Fibroblast of lung (primary cell): ENCODE results near the gene INPP5A. TPM values are rescaled to one million over a fixed set of nuclear protein-coding genes. Genes with fewer than 3 reads are reported as not detected.

Experiments
- DNase-seq, 2 donors: peaks; one replicate each; pipeline versions ENCODE4 v3.0.0 to v3.0.0-alpha.2; 2010; ENCODE audit warnings: low read depth in 2 of 2
- H2AFZ ChIP-seq: 2 replicates; pipeline ENCODE4 v1.5.1; 2012; ENCODE audit warnings: low read length, control low read depth, inconsistent platforms
- H3K27ac ChIP-seq: 2 replicates; pipeline ENCODE4 v1.5.1; 2011; ENCODE audit warnings: low read length, control low read depth; ENCODE audit not compliant: insufficient read depth
- H3K27me3 ChIP-seq: 2 replicates; pipeline ENCODE4 v1.5.1; 2011; ENCODE audit warnings: mild to moderate bottlenecking, low read length; ENCODE audit not compliant: control insufficient read depth, insufficient read depth
- H3K36me3 ChIP-seq: 2 replicates; pipeline ENCODE4 v1.5.1; 2011; ENCODE audit warnings: low read length; ENCODE audit not compliant: control insufficient read depth, insufficient read depth
- H3K4me1 ChIP-seq: 2 replicates; pipeline ENCODE4 v1.5.1; 2011; ENCODE audit warnings: low read length; ENCODE audit not compliant: control insufficient read depth, insufficient read depth; ENCODE audit errors: extremely low read depth
- H3K4me2 ChIP-seq: 2 replicates; pipeline ENCODE4 v1.5.1; 2011; ENCODE audit warnings: low read length, control low read depth; ENCODE audit not compliant: insufficient read depth; ENCODE audit errors: extremely low read depth
- H3K4me3 ChIP-seq, 4 experiments: fragments of 200-600 bp in 1 of 4; sonication (generic) in 1 of 4; replicated peaks in 1 of 4; 2 replicates each; pipeline ENCODE4 v1.5.1; 2011 to 2016; ENCODE audit warnings: low read length in 4 of 4, low read depth in 3 of 4, mild to moderate bottlenecking in 3 of 4, control low read depth in 2 of 4, inconsistent platforms in 1 of 4, mixed read lengths in 1 of 4; ENCODE audit not compliant: insufficient read depth in 1 of 4; ENCODE audit errors: control extremely low read depth in 1 of 4
- H3K79me2 ChIP-seq: 2 replicates; pipeline ENCODE4 v1.5.1; 2012; ENCODE audit warnings: mild to moderate bottlenecking, low read length, inconsistent platforms; ENCODE audit not compliant: control insufficient read depth, insufficient read depth
- H3K9ac ChIP-seq: 2 replicates; pipeline ENCODE4 v1.5.1; 2011; ENCODE audit warnings: mild to moderate bottlenecking, low read length, control low read depth; ENCODE audit not compliant: insufficient read depth
- H3K9me3 ChIP-seq: 2 replicates; pipeline ENCODE4 v1.5.1; 2012; ENCODE audit warnings: low read depth, low read length; ENCODE audit not compliant: control insufficient read depth, insufficient read depth
- H4K20me1 ChIP-seq: 2 replicates; pipeline ENCODE4 v1.5.1; 2011; ENCODE audit warnings: low read length; ENCODE audit not compliant: control insufficient read depth, insufficient read depth; ENCODE audit errors: extremely low read depth
- CTCF ChIP-seq, 2 donors: IDR thresholded peaks in 1 of 2; conservative IDR thresholded peaks in 1 of 2; 1 replicate in 1 of 2; 2 replicates in 1 of 2; pipeline ENCODE4 v1.5.1; 2011 to 2012; ENCODE audit warnings: low read length in 2 of 2, control low read depth in 1 of 2, inconsistent platforms in 1 of 2, low read depth in 1 of 2, mild to moderate bottlenecking in 1 of 2
- EZH2 ChIP-seq: IDR thresholded peaks from 2 replicates; pipeline ENCODE4 v1.5.1; 2012; ENCODE audit warnings: low read length, control low read depth, mild to moderate bottlenecking; ENCODE audit errors: missing control alignments
- polyA plus RNA-seq, 2 donors: library from polyadenylated mRNA; depleted of rRNA in 1 of 2; stranded (reverse) in 1 of 2; unstranded in 1 of 2; fragments of >200 nt; gene quantifications; 2 replicates each; pipeline ENCODE4 v1.2.1, GENCODE V29; 2011 to 2012; ENCODE audit warnings: missing spikeins in 1 of 2
- total RNA-seq: library from RNA; depleted of rRNA; stranded (reverse); fragments of >200 nt; gene quantifications from 2 replicates; pipeline ENCODE4 v1.2.1, GENCODE V29; 2014

INPP5A gene
- total and polyA plus RNA-seq, 2 donors (not counting 1 experiment from before 2014, with no cell fraction given) = 24.6 to 39.9 TPM

GRCh38 chr10:132500781-132501415, 36.7 kb upstream of the INPP5A start:
- H3K9ac ChIP-seq = no peak overlapping the region
- no peaks in the 10 kb centered on the region for H3K79me2 ChIP-seq
- H3K36me3 ChIP-seq = no peaks in the 10 kb centered on the region
- H4K20me1 ChIP-seq = no peaks in the 10 kb centered on the region
- H3K27ac ChIP-seq = no peak overlapping the region
- no peak for DNase-seq
- H3K27me3 ChIP-seq = peaks cover 23% of the 10 kb centered on the region
- no peak overlapping the region for H3K4me3 ChIP-seq
- TF ChIP-seq EZH2 = peak; percentile 26
- no peak for TF ChIP-seq CTCF (conservative IDR thresholded peaks at IDR 0.05 in 1 of 2, IDR thresholded peaks at IDR 0.05 in 1 of 2; ENCODE audit: low read depth in 1 of 2, low read length in 2 of 2)
- H2AFZ ChIP-seq = no peak overlapping the region
- no peaks in the 10 kb centered on the region for H3K4me1 ChIP-seq
- no peak overlapping the region for H3K4me2 ChIP-seq
- H3K9me3 ChIP-seq = no peaks in the 10 kb centered on the region

GRCh38 chr10:132502544-132503300, 34.9 kb upstream of the INPP5A start:
- Histone ChIP-seq H4K20me1 (no peaks in the 10 kb centered on the region), H3K36me3 (no peaks in the 10 kb centered on the region), H2AFZ (no peak overlapping the region), H3K79me2 (no peaks in the 10 kb centered on the region), H3K27me3 (peaks cover 20% of the 10 kb centered on the region), H3K9ac (no peak overlapping the region), H3K4me1 (peaks cover 4% of the 10 kb centered on the region), H3K27ac (no peak overlapping the region), H3K9me3 (no peaks in the 10 kb centered on the region), H3K4me3 (no peak overlapping the region), H3K4me2 (no peak overlapping the region)
- no peak for TF ChIP-seq EZH2
- no peak for TF ChIP-seq CTCF (conservative IDR thresholded peaks at IDR 0.05 in 1 of 2, IDR thresholded peaks at IDR 0.05 in 1 of 2; ENCODE audit: low read depth in 1 of 2, low read length in 2 of 2)
- no peak for DNase-seq

- Histone ChIP-seq H3K4me1 (peaks cover 4% of the 10 kb centered on the region), H3K27me3 (peaks cover 20% of the 10 kb centered on the region), H3K79me2 (no peaks in the 10 kb centered on the region), H3K4me3 (no peak overlapping the region), H3K9ac (no peak overlapping the region), H4K20me1 (no peaks in the 10 kb centered on the region), H3K9me3 (no peaks in the 10 kb centered on the region), H3K4me2 (no peak overlapping the region), H3K27ac (no peak overlapping the region), H3K36me3 (no peaks in the 10 kb centered on the region), H2AFZ (no peak overlapping the region)
- no peak for DNase-seq
- no peak for TF ChIP-seq CTCF (conservative IDR thresholded peaks at IDR 0.05 in 1 of 2, IDR thresholded peaks at IDR 0.05 in 1 of 2; ENCODE audit: low read depth in 1 of 2, low read length in 2 of 2)
- TF ChIP-seq EZH2 = no peak
Observed at GRCh38 chr10:132503581-132504421, 33.8 kb upstream of the INPP5A start.
